Erythroblast (primary cell): ENCODE data around the gene NTRK2.

Source experiments
- GATA1 ChIP-seq: IDR thresholded peaks from 2 replicates; pipeline ENCODE4 v1.6.1; 2011; ENCODE audit warnings: low read depth, mild to moderate bottlenecking, control low read depth, low read length, moderate library complexity
- POLR2A ChIP-seq: IDR thresholded peaks from 2 replicates; pipeline ENCODE4 v1.6.1; 2011; ENCODE audit warnings: mild to moderate bottlenecking, low read length

DNA sequence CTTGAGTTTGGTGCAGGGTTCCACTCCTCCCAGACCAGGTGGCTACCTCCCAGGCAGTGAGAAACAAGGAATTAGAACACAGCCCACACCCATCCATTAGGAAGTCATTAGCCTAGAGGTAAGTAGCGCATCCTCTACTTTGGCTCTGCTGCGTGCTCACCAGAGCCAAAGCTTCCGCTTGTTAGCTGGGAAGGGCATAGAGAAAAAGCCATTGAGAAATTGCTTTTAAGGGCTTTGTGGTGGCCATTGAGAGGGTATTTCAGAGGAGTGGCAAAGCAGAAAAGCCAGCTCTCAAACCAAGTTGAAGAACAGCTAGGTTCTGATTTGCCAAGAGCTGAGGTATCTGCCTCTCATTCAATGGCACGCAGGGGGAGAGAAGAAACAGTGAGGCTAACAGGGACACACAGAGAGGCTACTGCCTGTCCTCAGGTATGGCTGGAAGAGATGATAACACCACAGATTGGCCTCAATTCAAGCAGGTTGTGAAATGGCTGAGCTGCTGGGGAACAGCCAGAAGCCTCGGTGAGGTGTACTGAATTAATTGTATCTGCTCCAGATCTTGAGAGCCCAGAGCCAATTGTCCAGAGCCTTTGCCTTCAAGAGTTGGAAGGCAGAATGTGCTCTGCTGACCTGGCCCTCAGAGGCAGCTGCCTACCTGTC lies 119.4 kb downstream of the NTRK2 start:
- TF ChIP-seq POLR2A (no peak), GATA1 (no peak)
